ENCODE measurements around the gene KRT77.
"Not testable (repeated sequence)": the region's sequence is repeated elsewhere in the genome, so short reads cannot be mapped to it uniquely, and the experiment has no call there.

The KRT77 gene

DNA sequence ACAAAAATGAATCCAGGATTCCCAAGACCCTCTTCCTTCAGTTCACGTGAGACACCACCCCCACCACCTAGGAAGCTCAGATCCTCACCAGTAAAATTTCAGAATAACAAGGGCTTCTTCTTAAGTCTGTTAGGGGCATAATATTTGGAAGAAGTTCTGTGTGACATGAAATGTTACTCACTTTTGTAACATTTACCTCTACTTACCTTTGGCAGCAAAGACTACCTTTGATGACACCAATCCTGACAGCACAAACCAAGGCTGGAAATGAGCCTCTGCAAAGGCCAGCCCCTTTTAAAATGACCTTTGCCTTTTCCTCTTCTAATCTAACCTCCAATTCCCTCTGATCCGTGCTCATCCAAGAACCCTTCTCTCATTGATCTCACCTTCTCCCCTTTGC lies 19.4 kb upstream of the KRT77 start:
- no peak for DNase-seq (ENCODE audit: low spot score)

DNA sequence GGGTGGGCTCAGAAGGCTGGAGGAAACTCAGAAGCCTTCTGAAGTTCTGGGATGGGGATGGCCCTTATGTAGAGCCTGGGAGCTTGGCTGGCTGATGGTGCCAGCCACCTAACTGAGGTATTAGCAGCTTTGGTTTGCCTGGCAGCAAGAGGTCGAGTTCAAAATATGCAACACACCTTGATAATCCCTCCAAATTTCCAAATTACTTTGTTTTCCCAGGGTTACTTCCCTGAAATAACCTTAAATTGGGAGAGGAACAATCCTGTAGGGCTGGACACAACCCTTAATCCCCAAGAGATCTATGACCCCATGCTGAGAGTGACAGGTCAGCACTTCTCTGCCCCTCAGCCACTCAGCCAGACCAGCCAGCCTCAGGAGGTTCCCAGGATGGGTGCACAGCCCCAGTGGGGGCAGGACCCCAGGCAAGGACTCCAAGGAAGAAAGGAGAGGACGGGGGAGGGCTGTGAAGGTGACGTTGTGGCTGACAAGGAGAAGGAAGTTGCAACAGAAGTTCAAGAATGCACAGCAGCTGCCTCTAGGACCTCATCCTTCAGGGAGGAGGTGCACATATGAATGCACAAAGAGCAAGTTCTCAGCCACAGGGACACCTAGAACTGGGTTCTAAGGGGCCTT lies 18.6 kb upstream of the KRT77 start:
- no peak for DNase-seq (ENCODE audit: low spot score)

DNA sequence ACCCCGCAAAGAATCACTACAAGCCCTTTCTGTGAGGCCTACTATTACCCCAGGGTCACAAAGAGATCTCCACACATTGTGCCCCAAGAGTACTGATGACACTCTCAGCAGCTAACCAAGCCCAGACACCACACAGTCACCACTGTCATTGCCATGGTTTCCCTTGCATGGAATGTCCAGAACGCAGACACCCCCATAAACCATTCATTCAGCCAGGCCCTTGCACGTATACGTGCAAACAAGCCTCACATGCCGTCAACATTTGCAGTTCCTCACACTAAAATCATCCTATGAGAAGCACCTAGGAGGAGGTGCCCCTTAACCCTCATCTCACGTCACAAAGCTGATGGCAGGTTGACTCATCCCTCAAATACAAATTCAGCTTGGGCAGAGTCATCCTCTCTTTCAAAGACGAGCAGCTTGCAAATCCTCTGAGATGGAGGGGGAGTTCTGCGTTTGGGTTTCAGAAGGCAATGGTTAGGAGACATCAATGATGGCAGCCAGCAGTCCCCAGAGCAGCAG lies 17.1 kb upstream of the KRT77 start:
- no peak for DNase-seq (ENCODE audit: low spot score)

DNA sequence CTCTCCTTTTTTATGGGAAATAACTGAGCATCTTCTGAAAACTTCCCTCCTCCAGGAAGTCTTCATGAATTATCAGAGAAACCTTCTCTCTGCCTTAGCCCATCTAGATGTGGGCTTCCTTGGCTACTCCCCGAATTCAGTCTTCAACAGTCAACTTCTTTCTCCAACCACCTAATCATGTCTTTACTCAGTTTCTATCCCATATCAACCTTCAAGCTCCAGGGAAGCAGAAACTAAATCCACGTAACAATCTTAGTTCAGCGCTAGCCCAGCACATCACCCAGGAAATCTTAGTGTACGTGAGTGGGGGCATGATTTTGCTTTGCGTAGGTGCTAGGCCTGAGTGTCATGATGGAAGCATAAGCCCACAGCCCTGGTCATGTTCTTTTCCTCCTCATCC lies 12.7 kb upstream of the KRT77 start:
- DNase-seq (ENCODE audit: low spot score), result no peak

DNA sequence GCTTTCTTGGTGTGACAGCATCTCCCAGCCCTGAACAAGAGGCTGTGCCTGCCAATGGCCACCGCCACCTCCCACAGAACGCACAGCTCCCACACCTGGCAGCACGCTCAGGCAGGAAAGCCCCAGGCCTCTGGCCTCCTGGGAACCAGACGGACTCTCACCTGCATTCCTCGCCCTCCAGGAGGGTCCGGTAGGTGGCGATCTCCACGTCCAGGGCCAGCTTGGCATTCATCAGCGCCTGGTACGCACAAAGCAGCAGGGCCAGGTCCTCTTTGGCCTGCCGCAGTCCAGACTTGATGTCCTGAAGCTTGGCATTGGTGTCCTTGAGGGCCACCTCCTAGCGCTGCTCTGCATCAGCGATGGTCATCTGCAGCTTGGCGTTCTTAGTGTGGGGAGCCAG lies 12.1 kb upstream of the KRT77 start:
- DNase-seq (ENCODE audit: low spot score), result peak; percentile 76

DNA sequence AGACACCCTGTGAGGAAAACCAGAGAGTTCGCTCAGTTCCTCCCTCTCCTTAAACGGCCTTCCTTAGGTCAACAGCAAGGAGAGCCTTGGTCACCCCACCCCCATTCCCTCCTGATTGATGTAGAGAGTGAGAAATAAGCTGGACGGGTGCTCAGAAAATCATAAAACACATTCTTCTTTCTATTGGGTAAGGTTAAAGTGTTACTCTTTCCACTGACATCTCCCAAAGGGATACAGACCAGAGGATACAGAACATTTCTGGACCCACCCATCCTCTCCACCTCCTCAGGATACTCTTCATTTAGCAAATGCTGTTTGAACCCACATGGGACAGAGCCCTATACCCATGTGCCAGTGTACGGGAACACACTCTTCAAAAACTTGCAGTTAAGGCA lies 11.6 kb upstream of the KRT77 start:
- DNase-seq (ENCODE audit: low spot score), result no peak

DNA sequence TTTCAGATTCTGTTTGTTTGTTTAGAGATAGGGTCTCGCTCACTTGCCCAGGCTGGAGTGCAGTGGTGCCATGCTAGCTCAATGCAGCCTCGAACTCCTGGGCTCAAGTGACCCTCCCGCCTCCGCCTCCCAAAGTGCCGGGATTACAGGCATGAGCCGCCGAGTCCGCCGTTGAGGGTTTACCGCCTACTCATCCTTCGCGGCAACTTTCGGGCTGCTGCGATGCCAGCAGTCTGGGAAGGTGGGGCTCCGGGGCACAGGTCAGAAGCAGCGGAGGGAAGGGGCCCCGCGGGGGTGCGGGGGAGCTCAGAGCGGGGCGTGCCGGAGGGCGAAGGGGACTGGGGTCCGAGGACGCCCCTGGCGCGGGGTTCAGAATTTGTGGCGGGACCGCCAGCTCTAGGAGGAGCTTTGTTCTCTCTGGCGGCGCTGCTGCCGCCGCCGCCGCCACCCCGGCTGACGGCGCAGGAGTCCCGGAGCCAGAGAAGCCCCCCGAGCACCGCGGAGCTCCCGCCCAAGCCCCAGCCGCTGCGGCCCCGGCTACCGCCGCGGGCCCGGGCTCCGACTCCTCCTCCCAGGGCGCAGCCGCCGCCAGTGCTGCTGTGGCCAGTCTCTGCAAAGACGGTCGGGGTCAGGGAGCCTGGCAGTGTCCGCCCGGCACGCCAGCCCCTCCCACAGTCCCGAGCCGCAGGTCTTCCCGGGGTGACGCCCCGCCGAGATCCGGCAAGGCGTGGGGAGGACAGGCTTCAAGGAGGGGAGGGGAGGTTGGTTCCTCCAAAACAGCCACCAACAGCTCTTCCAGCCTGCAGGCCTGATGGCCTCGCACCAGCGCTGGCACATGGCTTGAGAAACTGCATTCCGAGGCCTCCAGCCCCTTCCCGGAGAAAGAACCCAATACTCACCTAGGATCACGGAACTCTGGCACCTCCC lies 10.9 kb upstream of the KRT77 start:
- peak; percentile 79 for DNase-seq (ENCODE audit: low spot score)

DNA sequence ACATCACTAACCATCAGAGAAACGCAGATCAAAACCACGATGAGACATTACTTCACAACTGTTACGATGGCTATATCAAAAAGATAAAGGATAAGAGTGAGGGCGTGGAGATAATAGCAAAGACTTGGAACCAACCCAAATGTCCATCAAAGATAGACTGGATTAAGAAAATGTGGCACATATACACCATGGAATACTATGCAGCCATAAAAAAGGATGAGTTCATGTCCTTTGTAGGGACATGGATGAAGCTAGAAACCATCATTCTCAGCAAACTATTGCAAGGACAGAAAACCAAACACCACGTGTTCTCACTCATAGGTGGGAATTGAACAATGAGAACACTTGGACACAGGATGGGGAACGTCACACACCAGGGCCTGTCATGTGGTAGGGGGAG lies 8.8 kb upstream of the KRT77 start:
- DNase-seq (ENCODE audit: low spot score), result not testable (repeated sequence)

DNA sequence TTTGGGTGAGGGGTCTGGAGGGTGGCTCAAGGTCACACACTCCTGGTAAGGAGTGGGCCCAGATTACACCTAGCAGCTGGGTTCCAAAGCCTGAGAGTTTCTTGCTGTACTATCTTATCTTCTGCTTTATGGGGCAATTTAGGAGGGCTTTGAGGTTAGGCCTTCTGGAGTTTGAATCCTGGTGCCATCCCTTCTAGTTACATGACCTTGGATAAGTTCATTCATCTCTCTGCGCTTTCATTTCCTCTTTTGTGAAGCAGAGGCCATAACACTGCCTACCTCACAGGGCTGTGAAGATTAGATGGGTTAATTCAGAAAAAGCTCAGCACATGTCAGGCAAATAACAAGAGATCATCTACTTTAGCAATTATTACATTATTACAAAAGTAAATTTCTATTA lies 7.4 kb upstream of the KRT77 start:
- no peak for DNase-seq (ENCODE audit: low spot score)

DNA sequence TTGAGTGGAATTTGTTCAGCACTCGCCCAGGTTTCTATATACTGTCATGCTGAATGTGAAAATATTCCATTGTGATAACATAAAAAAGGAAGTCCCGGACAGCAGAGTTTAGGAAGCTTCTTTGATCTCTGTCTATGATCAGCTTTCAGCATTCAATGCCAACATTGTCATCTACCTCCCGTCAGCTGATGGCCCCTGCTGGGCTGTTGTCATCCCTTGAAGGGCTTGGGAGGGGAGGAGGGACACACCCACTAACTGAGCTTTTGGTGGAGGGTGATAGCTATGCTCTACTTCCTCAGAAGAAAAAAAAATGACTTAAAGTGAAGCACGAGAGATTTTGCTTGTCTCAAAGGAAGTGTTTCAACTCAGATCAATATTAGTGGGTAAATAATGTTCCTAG lies 4.7 kb upstream of the KRT77 start:
- no peak for DNase-seq (ENCODE audit: low spot score)

DNA sequence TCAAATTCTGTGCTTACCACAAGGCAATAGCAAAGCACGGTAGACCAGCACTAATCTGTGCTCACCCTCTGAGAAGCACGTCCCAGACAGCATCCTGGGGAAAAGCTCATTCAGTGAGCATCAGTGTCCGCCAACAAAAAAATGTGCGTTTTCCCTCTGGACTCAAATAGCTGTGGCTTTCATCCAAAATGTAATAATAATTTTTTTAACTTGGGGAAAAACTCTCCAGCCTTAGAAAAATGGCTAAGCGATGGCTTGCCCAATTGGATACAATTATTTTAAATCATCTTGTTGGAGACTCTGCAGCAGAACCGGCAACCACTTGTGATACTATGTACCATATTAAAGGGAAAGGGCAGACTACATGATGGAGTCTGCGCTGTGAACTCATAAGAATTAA lies 1.1 kb upstream of the KRT77 start:
- DNase-seq (ENCODE audit: low spot score), result no peak

DNA sequence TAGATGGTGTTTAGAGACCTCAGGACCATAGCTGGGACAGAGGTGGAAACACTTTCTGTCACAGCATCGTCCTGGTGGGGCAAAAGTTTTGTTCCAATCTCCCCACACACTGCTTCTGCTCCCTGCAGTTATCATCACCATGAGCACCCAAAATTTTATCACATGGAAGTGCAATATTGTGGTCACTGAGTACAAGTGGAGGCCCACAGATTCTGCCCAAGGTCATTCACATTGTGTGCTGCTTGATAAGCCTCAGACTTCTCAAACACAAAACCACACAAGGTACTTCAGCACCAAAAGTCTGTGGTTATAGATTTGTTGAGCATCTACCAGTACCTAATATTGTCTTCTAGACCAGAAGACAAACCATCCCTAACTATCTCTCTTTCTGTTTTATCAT lies 554 bp upstream of the KRT77 start:
- DNase-seq (ENCODE audit: low spot score), result no peak

DNA sequence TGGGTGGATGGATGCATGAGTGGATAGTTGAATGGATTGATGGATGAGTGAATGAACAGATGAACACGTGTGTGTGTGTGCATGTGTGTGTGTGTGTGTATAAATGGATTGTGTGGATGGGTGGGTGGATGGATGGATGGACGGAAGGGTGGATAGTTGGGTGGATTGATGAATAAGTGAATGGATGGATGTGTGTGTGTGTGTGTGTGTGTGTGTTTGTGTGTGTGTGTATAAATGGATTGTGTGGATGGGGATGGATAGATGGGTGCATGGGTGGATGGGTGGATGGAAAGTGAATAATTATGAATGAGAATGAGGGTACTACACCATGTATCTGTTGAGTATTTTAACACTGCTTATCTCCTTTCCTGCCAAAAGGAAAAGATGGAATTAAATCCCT lies 986 bp downstream of the KRT77 start:
- DNase-seq (ENCODE audit: low spot score), result no peak

DNA sequence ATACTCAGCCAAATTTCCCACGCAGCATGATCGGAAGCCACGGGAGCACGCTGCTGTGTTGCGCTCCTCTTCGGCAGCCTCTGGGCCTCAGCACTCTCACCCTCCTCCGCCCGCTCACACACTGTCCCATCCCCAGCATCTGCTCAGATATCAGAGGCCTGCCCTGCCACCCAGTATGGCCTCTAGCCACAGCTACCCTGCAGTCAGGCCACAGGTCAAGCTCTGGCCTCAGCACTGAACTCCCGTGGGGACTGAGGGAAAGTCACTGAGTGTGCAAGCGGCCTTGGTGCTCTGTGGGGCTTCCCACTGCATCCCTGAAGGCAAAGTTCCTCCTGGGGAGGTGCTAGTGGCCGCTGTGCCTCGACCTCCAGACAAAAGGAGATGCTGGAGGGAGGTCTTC lies 2.0 kb downstream of the KRT77 start:
- DNase-seq (ENCODE audit: low spot score), result no peak

DNA sequence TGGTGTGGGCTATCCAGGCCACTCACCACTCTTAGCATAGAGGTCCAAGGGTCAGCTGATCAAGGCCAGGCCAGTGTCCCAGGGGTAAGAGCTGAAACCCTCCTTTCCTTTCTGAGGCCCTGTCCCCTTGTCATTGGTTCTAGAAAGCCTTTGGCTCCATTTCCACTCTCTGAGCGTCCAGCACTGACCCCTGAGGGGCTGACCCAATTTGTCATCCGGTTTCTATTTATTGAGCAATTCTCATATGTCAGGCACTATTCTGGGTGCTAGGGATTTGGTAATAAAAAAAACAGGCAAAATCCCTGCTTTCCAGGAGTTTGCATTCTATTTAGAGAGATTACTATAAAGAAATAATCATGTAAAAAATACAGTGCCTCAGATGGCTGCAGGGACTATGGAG lies 3.4 kb downstream of the KRT77 start:
- no peak for DNase-seq (ENCODE audit: low spot score)

DNA sequence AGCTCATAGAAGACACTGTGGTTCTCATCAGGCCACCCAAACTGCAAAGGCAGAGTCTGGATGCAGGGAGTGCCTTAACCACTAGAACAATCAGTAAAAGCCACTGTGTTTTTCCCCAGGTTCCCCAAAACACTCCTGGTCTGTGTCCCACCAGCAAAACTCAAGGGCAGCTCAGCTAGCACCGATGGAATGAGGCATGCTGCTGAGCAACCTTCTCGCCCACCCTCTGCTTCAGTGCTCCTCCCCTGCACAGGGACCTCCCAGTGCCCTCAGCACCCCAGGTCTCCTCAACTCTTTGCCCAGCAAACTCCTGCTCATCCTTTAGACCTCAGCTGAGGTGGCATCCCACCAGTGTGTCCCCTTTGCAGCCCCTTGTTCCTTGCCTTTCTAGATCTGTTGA lies 4.0 kb downstream of the KRT77 start:
- no peak for DNase-seq (ENCODE audit: low spot score)

DNA sequence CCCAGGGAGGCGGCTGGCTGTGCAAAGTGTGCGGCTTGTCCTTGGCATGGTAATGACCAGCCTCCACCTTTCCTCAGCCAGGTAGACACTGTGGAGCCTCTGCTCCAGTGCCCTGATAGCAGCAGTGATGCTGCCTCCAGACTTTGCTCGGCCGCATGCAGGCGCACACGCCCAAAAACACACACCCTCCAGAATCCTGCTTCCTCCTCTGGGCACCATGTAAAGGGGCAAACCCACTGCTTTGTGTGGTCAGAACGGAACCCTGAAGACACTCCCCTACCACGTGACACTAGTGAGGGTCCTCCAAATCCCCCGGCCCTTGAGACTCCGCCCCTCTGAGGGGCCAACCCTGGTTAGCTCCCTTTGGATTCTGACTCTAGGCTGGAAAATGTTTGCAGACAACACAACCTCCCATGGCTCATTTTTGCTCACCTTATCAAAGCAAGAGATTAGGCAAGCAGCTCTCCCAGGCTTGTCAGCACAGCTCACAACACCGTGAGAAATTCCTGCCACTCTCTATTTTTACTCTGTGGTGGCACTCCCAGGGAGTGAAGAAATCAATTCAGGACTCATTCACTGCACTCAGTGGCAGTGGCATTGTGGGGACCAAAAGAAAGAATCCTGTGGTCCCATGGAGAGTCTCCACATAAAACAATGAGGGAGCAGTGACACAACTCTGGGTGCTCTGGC lies 4.5 kb downstream of the KRT77 start:
- no peak for DNase-seq (ENCODE audit: low spot score)

DNA sequence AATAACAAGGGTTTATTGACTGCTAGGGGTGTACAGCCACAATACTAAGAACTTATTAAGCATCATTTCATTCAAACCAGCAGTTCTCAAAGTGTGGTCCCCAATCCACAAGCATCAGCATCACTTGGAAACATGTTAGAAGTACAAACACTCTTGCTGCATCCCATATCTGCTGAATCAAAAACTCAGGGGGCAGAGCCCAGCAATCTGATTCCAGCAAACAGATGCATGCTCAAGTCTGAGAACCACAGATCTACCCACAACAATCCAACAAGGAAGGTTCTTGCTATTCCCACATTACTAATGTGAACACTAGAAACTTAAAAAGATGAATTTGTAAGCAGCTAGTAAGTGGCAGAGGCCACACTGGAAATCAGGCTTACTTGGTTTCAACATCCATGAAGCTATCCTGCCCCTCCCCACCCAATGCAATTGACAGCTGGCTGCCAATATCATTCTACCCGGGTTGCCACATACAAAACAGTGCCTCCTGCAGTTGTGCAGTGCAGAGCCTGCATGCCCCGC lies 6.2 kb downstream of the KRT77 start:
- no peak for DNase-seq (ENCODE audit: low spot score)

DNA sequence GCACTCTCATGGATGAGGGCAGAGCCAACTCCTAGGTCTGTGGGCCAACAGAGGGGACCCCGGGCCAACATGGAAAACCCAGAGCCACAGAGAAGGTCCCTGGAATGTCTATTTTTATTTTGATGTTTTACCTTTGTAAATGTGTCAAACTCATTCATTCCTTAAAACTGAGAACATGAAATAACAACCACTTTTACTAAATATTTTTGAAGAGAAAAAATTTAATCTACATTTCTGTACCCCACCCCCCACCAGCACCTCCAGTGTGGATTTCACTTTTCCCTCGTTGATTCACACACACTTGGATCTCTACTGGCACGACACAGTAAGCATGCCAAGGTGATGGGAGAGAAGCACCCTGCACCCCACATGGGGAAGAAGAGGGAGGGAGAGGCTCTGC lies 6.7 kb downstream of the KRT77 start:
- no peak for DNase-seq (ENCODE audit: low spot score)

DNA sequence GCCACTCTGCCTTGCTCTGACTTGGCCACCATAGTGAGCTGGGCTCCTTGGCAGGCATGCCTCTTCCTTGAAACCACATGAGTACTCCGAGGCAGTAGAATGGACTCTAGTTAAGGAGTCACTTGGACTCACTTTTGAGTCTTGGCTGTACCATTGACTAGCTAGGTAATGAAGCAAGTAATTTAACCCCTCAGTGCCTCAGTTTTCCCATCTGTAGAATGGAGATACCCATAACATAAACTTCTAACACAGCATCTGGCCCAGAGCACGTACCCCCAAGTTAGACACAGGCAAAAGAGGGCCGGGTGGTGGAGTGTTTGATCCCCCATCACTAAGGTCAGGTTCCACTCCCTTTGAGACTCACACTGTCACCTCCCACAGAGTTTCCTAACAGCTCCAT lies 8.3 kb downstream of the KRT77 start:
- no peak for DNase-seq (ENCODE audit: low spot score)

DNA sequence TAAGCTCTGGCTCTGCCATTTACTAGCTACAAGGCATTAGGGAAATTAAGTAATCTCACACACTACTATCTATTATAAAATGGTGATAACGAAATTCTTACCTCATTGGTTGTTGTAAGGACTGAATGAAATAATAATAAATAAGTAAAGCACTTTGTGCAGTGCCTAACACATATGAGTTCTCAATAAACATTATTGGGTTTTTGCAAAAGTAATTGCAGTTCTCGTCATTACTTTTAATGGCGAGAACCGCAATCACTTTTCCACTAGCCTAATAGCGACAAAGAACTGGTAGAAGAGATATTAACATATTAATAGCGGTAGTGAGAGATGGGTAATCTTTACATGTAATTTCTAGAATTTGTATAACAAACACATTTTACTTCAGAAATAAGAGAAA lies 9.2 kb downstream of the KRT77 start:
- DNase-seq (ENCODE audit: low spot score), result no peak

DNA sequence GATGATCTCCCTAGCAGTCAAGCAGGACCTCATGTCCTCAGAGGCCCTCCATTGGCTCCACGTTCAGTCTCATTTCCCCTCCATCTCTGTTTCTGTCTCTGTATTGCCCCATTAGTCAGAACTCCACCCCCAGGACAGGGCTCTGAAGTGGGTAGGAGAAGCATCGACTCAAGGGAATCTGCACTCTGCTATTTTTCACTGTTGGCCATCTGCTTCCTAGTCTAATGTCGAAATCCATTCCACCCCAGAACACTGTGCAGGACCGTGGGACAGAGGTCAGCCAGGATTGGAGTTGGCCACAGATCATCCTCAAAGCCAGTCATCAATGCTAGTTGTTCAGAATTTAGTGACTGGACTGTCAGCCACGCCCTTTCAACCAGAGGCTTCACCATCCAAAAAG lies 10.1 kb downstream of the KRT77 start:
- DNase-seq (ENCODE audit: low spot score), result no peak

DNA sequence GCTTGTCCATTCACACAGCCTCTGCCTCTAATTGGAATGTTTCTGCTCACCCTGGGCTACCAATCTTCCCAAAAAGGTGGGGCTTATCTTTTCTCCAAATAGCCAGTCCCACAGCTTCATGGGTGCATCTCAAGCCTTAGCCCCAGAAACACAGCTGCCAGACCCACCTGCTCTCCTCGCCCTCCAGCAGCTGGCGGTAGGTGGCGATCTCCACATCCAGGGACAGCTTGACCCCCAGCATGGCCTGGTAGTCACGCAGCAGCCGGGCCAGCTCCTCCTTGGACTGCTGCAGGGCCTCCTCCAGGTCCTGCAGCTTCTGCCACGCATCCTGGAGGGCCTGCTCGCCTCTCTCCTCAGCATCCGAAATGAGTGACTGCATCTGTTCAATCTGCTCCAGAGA lies 11.1 kb downstream of the KRT77 start:
- peak; percentile 73 for DNase-seq (ENCODE audit: low spot score)

Data from iPS-NIHi11 (cell line).